K562 (cell line): ENCODE results near the gene TFAP2D. TPM values are rescaled to one million over a fixed set of nuclear protein-coding genes. Genes with fewer than 3 reads are reported as not detected.

ENCODE experiments used
- ATAC-seq: fragments of 200-7000 bp; cut with Tn5 transposase; 3 replicates; pipeline ENCODE4 v1.9.1; 2020; ENCODE audit warnings: moderate library complexity
- BruUV-seq: library from RNA; stranded (reverse); fragments of 400-500 nt; replicated peaks from 2 replicates; lab custom pipeline; 2021; lab: Mats Ljungman, UMichigan
- CTCF ChIA-PET: fragments of 300-600 bp; formaldehyde crosslinking; extraction: SDS; loops from one replicate; lab custom pipeline; 2021; ENCODE audit warnings: low intra/inter-chr PET ratio; lab: Yijun Ruan, JAX
- POLR2A ChIA-PET: fragments of 300-600, 350-650 bp; sonication (Branson Sonifier 250); formaldehyde crosslinking; extraction: SDS; loops from one replicate; lab custom pipeline; 2021; ENCODE audit warnings: antibody characterized with exemption, inconsistent platforms; lab: Yijun Ruan, JAX
- DNase-seq, 4 experiments: peaks; one replicate each; pipeline versions ENCODE4 v3.0.0 to v3.0.0-alpha.2; 2011 to 2018; ENCODE audit warnings: low spot score in 3 of 4, mixed read lengths in 3 of 4; ENCODE audit errors: extremely low read depth in 1 of 4
- FAIRE-seq: peaks from 2 replicates; lab custom pipeline; 2011; peaks lifted over from hg19 to GRCh38; lab: Jason Lieb, UNC
- H2AFZ ChIP-seq: 2 replicates; pipeline ENCODE4 v1.6.0; 2011; ENCODE audit warnings: low read depth, low read length, control low read depth, inconsistent platforms
- H3K27ac ChIP-seq: fragments of 200-600 bp; 3 replicates; pipeline ENCODE4 v1.8.0; 2011; ENCODE audit warnings: low read depth, mild to moderate bottlenecking, control low read depth, inconsistent platforms, low read length, moderate library complexity, mixed read lengths; ENCODE audit errors: extremely low read depth
- H3K27me3 ChIP-seq, 2 experiments: fragments of 300-600 bp in 1 of 2; 2 replicates in 1 of 2; 3 replicates in 1 of 2; pipeline versions ENCODE4 v1.6.0 to v1.8.0; 2011; ENCODE audit warnings: inconsistent platforms in 2 of 2, low read length in 2 of 2, mild to moderate bottlenecking in 1 of 2, mixed read lengths in 1 of 2, moderate library complexity in 1 of 2; ENCODE audit not compliant: control insufficient read depth in 2 of 2, insufficient read depth in 2 of 2
- H3K36me3 ChIP-seq: fragments of 300-600 bp; 3 replicates; pipeline ENCODE4 v1.8.0; 2011; ENCODE audit warnings: mild to moderate bottlenecking, low read length, inconsistent platforms; ENCODE audit not compliant: control insufficient read depth, insufficient read depth
- H3K4me1 ChIP-seq, 2 experiments: fragments of 200-600 bp in 1 of 2; replicated peaks in 1 of 2; 2 replicates in 1 of 2; 3 replicates in 1 of 2; pipeline versions ENCODE4 v1.5.1 to v1.8.0; 2011; ENCODE audit warnings: inconsistent platforms in 2 of 2, low read length in 2 of 2, mild to moderate bottlenecking in 1 of 2, mixed read lengths in 1 of 2, moderate library complexity in 1 of 2; ENCODE audit not compliant: control insufficient read depth in 2 of 2, insufficient read depth in 2 of 2
- H3K4me2 ChIP-seq: 2 replicates; pipeline ENCODE4 v1.6.1; 2011; ENCODE audit warnings: low read length, control low read depth, inconsistent platforms, mixed read lengths; ENCODE audit not compliant: insufficient read depth
- H3K4me3 ChIP-seq: fragments of 200-600 bp; sonication (generic), shearing (Covaris generic); 2 replicates; pipeline ENCODE4 v1.5.1; 2016; ENCODE audit warnings: control low read depth, inconsistent platforms
- H3K79me2 ChIP-seq: fragments of 200-600 bp; 3 replicates; pipeline ENCODE4 v1.8.0; 2011; ENCODE audit warnings: low read length, inconsistent platforms; ENCODE audit not compliant: control insufficient read depth, insufficient read depth
- H3K9ac ChIP-seq, 2 experiments: 2 replicates each; pipeline versions ENCODE4 v1.6.0 to v1.6.1; 2011; ENCODE audit warnings: low read depth in 2 of 2, low read length in 2 of 2, control low read depth in 1 of 2, inconsistent platforms in 1 of 2, mild to moderate bottlenecking in 1 of 2, mixed read lengths in 1 of 2; ENCODE audit not compliant: insufficient read depth in 1 of 2
- H3K9me1 ChIP-seq: one replicate; pipeline ENCODE4 v1.6.0; 2011; ENCODE audit warnings: inconsistent platforms, mild to moderate bottlenecking, low read length, moderate library complexity; ENCODE audit not compliant: control insufficient read depth, insufficient read depth
- H3K9me3 ChIP-seq: replicated peaks from 2 replicates; pipeline ENCODE4 v1.5.1; 2011; ENCODE audit warnings: low read depth, low read length, inconsistent platforms; ENCODE audit not compliant: control insufficient read depth, insufficient read depth
- H4K20me1 ChIP-seq: replicated peaks from 2 replicates; pipeline ENCODE4 v1.6.1; 2011; ENCODE audit warnings: low read length, inconsistent platforms, mixed read lengths; ENCODE audit not compliant: control insufficient read depth, insufficient read depth
- HOMEZ ChIP-seq: fragments of 250-450 bp; sonication (Bioruptor Pico); IDR thresholded peaks from 2 replicates; pipeline ENCODE4 v1.4.0; 2020; ENCODE audit warnings: mild to moderate bottlenecking, moderate library complexity
- JUND ChIP-seq, 2 experiments: IDR thresholded peaks; 2 replicates in 1 of 2; 3 replicates in 1 of 2; pipeline ENCODE4 v1.6.1; 2011; ENCODE audit warnings: borderline replicate concordance in 2 of 2, low read depth in 2 of 2, low read length in 2 of 2, improper control_type of control experiment in 1 of 2, missing biosample characterization in 1 of 2, missing genetic modification characterization in 1 of 2, missing genetic modification reagents in 1 of 2
- MIER1 ChIP-seq: fragments of 450-650 bp; IDR thresholded peaks from 2 replicates; pipeline ENCODE4 v1.6.1; 2016; ENCODE audit warnings: antibody characterized with exemption, mild to moderate bottlenecking, low read depth
- MNT ChIP-seq, 2 experiments: fragments of 450-650 bp; conservative IDR thresholded peaks; 2 replicates each; pipeline ENCODE4 v1.6.1; 2017; ENCODE audit warnings: mild to moderate bottlenecking in 2 of 2, moderate library complexity in 2 of 2
- PCBP1 ChIP-seq: fragments of 200-400 bp; formaldehyde crosslinking; IDR thresholded peaks from 2 replicates; pipeline ENCODE4 v1.6.1; 2018; ENCODE audit warnings: mild to moderate bottlenecking, low read depth, low read length; ENCODE audit not compliant: poor library complexity, severe bottlenecking
- RAD21 ChIP-seq, 2 experiments: fragments of 250-450 bp in 1 of 2; fragments of 450-650 bp in 1 of 2; sonication (Bioruptor Pico) in 1 of 2; formaldehyde crosslinking in 1 of 2; IDR thresholded peaks in 1 of 2; conservative IDR thresholded peaks in 1 of 2; 2 replicates each; pipeline versions ENCODE4 v1.4.0 to v1.8.0; 2020 to 2022; ENCODE audit warnings: mild to moderate bottlenecking in 2 of 2, moderate library complexity in 1 of 2
- SAP30 ChIP-seq: fragments of 200-600 bp; sonication (generic); IDR thresholded peaks from 2 replicates; pipeline ENCODE4 v1.6.1; 2012; ENCODE audit warnings: borderline replicate concordance, low read depth, mild to moderate bottlenecking, moderate library complexity, low read length, control low read depth, inconsistent platforms; ENCODE audit not compliant: insufficient read depth, poor library complexity, severe bottlenecking
- WGBS: fragments of 100-300 bp; shearing (Covaris generic); methylation state at CpG from one replicate; pipeline ENCODE4 v1.1.6; 2016; ENCODE audit warnings: low coverage, mixed read lengths; ENCODE audit not compliant: insufficient coverage; ENCODE audit errors: missing lambda C conversion rate; 5-methylcytosine and 5-hydroxymethylcytosine counted together
- in situ Hi-C: fragments of 300-500 bp; cut with MboI; formaldehyde crosslinking; loops from 4 replicates; pipeline ENCODE4 v1.15.0; 2018; ENCODE audit warnings: inconsistent platforms, mixed read lengths
- intact Hi-C: fragments of 100-400 bp; cut with micrococcal nuclease; formaldehyde crosslinking; loops from 2 replicates; pipeline ENCODE4 v1.14.2; 2022
- polyA plus RNA-seq, 8 experiments: library from polyadenylated mRNA; depleted of rRNA in 4 of 8; stranded (reverse) in 5 of 8; unstranded in 3 of 8; fragments of >200 nt; fragmentation: Nextera tagmentation in 2 of 8; fragmentation: Illumina TruSeq in 1 of 8; extraction: Ambion mirVana in 2 of 8; extraction: Trizol in 1 of 8; gene quantifications; 2 replicates each; pipeline versions ENCODE4 v1.2.1 to v1.2.3, GENCODE V29; 2011 to 2014; ENCODE audit warnings: inconsistent platforms in 1 of 8, missing spikeins in 1 of 8
- total RNA-seq, 7 experiments: library from RNA; depleted of rRNA in 6 of 7; stranded (reverse); fragments of >200 nt in 6 of 7; fragmentation: Illumina TruSeq in 2 of 7; extraction: Trizol in 2 of 7; gene quantifications; 2 replicates each; pipeline versions ENCODE4 v1.2.1 to v1.2.3, GENCODE V29; 2011 to 2021; ENCODE audit warnings: low replicate concordance in 1 of 7

Gene TFAP2D
- total and polyA plus RNA-seq, 9 of the 15 experiments (the other 6 are each of a cell fraction or from before 2014, with no cell fraction given): not detected

GRCh38 chr6:50699051-50699775 lies 14.1 kb upstream of the TFAP2D start (continued):
- TF ChIP-seq HOMEZ (CRISPR knock-in tag) (no peak), JUND (IDR thresholded peaks at IDR 0.05; ENCODE audit: borderline replicate concordance, low read depth, low read length) (no peak), JUND (tag; IDR thresholded peaks at IDR 0.05; ENCODE audit: borderline replicate concordance, low read depth, low read length) (no peak), SAP30 (no peak), MNT (conservative IDR thresholded peaks at IDR 0.05) (peak; percentile 20 to 58; a peak in 2 of 4 replicates)

- FAIRE-seq (no peak), ATAC-seq (no peak), DNase-seq (no peak)
- 5% methylated on average over 23 of the region's 23 CpGs for WGBS
- Histone ChIP-seq H3K4me3 (no peak overlapping the region), H3K4me1 (0 out of 5 replicates have a peak, but pooled peaks cover 0 to 3% of the 10 kb centered on the region in 2 experiments), H3K9ac (no peak overlapping the region), H3K27me3 (peaks cover 5 to 13% of the 10 kb centered on the region in 2 experiments; a peak in 3 of 5 replicates), H3K27ac (no peak overlapping the region), H3K79me2 (no peaks in the 10 kb centered on the region), H3K4me2 (no peak overlapping the region), H2AFZ (no peak overlapping the region), H3K9me1 (no peaks in the 10 kb centered on the region), H3K36me3 (no peaks in the 10 kb centered on the region), H3K9me3 (no peaks in the 10 kb centered on the region), H4K20me1 (no peaks in the 10 kb centered on the region)
- ChIA-PET CTCF (no interaction called here), POLR2A (interaction anchor here (1.2 kb wide), 1 partner anchor 14 kb away, joined by 3 read pairs; no protein-coding TSS in a partner anchor)
- TF ChIP-seq MIER1 (no peak), PCBP1 (no peak), RAD21 (CRISPR knock-in tag; conservative IDR thresholded peaks at IDR 0.05 in 1 of 2, IDR thresholded peaks at IDR 0.05 in 1 of 2) (no peak)
- no TSS peak for BruUV-seq
- intact Hi-C loops: no loop called here
- in situ Hi-C loops: no loop called here
These were observed 6.8 kb upstream of the TFAP2D start for GRCh38 chr6:50706575-50706974.
